HL-60 (cell line): Measurements from ENCODE around the gene SLC9A7.

ENCODE experiments used
- POLR2AphosphoS5 ChIP-seq: IDR thresholded peaks from 2 replicates; pipeline ENCODE4 v1.6.1; 2012; ENCODE audit warnings: low read depth
- TF ChIP-seq, protein P1 (sequence below): IDR thresholded peaks from one replicate; pipeline ENCODE4 v1.5.1; 2011; ENCODE audit warnings: low read length, control low read depth, inconsistent platforms; ENCODE audit not compliant: insufficient read depth

- TF ChIP-seq, protein P1, sequence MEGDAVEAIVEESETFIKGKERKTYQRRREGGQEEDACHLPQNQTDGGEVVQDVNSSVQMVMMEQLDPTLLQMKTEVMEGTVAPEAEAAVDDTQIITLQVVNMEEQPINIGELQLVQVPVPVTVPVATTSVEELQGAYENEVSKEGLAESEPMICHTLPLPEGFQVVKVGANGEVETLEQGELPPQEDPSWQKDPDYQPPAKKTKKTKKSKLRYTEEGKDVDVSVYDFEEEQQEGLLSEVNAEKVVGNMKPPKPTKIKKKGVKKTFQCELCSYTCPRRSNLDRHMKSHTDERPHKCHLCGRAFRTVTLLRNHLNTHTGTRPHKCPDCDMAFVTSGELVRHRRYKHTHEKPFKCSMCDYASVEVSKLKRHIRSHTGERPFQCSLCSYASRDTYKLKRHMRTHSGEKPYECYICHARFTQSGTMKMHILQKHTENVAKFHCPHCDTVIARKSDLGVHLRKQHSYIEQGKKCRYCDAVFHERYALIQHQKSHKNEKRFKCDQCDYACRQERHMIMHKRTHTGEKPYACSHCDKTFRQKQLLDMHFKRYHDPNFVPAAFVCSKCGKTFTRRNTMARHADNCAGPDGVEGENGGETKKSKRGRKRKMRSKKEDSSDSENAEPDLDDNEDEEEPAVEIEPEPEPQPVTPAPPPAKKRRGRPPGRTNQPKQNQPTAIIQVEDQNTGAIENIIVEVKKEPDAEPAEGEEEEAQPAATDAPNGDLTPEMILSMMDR: no peak
- no peak for TF ChIP-seq POLR2AphosphoS5
These were observed 147.1 kb downstream of the SLC9A7 start for GRCh38 chrX:46611658-46612362.
